Ishikawa (cell line): ENCODE results near the gene EPHB1.

Experiments
- CEBPB ChIP-seq: IDR thresholded peaks from 2 replicates; pipeline ENCODE4 v1.6.1; 2012
- EGR1 ChIP-seq: IDR thresholded peaks from 2 replicates; pipeline ENCODE4 v1.6.1; 2012
- EP300 ChIP-seq: IDR thresholded peaks from 2 replicates; pipeline ENCODE4 v1.6.1; 2012; ENCODE audit warnings: borderline replicate concordance
- MAX ChIP-seq: IDR thresholded peaks from 2 replicates; pipeline ENCODE4 v1.6.1; 2012
- NFIC ChIP-seq: IDR thresholded peaks from 2 replicates; pipeline ENCODE4 v1.6.1; 2012
- RAD21 ChIP-seq: IDR thresholded peaks from 2 replicates; pipeline ENCODE4 v1.6.1; 2012; ENCODE audit warnings: low read depth
- TAF1 ChIP-seq: IDR thresholded peaks from 2 replicates; pipeline ENCODE4 v1.6.1; 2012; ENCODE audit warnings: low read depth, mild to moderate bottlenecking
- TCF12 ChIP-seq: IDR thresholded peaks from 2 replicates; pipeline ENCODE4 v1.6.1; 2012; ENCODE audit warnings: low read depth
- TEAD4 ChIP-seq: IDR thresholded peaks from 2 replicates; pipeline ENCODE4 v1.6.1; 2012
- TF ChIP-seq, protein P1 (sequence below): IDR thresholded peaks from 2 replicates; pipeline ENCODE4 v1.6.1; 2012; ENCODE audit warnings: low read depth, mild to moderate bottlenecking
- TF ChIP-seq, protein P2 (sequence below): IDR thresholded peaks from 2 replicates; pipeline ENCODE4 v1.6.1; 2012

GRCh38 chr3:134885877-134886621, 91.0 kb downstream of the EPHB1 start:
- TF ChIP-seq RAD21 (no peak), EP300 (no peak), CEBPB (no peak), EGR1 (no peak), TEAD4 (no peak), TAF1 (no peak), NFIC (no peak), MAX (no peak), TCF12 (no peak)
- TF ChIP-seq, protein P1, sequence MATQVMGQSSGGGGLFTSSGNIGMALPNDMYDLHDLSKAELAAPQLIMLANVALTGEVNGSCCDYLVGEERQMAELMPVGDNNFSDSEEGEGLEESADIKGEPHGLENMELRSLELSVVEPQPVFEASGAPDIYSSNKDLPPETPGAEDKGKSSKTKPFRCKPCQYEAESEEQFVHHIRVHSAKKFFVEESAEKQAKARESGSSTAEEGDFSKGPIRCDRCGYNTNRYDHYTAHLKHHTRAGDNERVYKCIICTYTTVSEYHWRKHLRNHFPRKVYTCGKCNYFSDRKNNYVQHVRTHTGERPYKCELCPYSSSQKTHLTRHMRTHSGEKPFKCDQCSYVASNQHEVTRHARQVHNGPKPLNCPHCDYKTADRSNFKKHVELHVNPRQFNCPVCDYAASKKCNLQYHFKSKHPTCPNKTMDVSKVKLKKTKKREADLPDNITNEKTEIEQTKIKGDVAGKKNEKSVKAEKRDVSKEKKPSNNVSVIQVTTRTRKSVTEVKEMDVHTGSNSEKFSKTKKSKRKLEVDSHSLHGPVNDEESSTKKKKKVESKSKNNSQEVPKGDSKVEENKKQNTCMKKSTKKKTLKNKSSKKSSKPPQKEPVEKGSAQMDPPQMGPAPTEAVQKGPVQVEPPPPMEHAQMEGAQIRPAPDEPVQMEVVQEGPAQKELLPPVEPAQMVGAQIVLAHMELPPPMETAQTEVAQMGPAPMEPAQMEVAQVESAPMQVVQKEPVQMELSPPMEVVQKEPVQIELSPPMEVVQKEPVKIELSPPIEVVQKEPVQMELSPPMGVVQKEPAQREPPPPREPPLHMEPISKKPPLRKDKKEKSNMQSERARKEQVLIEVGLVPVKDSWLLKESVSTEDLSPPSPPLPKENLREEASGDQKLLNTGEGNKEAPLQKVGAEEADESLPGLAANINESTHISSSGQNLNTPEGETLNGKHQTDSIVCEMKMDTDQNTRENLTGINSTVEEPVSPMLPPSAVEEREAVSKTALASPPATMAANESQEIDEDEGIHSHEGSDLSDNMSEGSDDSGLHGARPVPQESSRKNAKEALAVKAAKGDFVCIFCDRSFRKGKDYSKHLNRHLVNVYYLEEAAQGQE, result no peak
- TF ChIP-seq, protein P2, sequence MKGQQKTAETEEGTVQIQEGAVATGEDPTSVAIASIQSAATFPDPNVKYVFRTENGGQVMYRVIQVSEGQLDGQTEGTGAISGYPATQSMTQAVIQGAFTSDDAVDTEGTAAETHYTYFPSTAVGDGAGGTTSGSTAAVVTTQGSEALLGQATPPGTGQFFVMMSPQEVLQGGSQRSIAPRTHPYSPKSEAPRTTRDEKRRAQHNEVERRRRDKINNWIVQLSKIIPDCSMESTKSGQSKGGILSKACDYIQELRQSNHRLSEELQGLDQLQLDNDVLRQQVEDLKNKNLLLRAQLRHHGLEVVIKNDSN, result no peak
